HG03103 (cell line): ENCODE data around the gene MEIS1.

ENCODE experiments used
- ATAC-seq: cut with Tn5 transposase; IDR thresholded peaks from one replicate; pipeline ENCODE4 v1.9.1; 2021; ENCODE audit warnings: low read depth; ENCODE audit not compliant: unreplicated experiment

The MEIS1 gene

DNA sequence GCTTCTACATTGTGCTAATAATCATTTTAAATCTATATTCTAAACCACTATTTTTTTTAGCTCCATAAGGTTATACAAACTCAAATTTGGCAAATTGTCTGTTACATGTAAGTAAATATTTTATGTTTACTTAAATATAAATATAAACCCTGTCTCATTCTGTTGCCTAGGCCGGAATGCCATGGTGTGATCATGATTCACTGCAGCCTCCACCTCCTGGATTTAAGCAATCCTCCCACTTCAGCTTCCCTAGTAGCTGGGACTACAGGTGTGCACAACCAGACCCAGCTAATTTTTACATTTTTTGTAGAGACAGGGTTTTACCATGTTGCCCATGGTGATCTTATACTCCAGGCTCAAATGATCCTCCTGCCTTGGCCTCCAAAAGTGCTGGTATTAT lies 124.7 kb downstream of the MEIS1 start:
- no peak for ATAC-seq

- no peak for ATAC-seq
These were observed 125.8 kb downstream of the MEIS1 start for GRCh38 chr2:66560683-66561082.

DNA sequence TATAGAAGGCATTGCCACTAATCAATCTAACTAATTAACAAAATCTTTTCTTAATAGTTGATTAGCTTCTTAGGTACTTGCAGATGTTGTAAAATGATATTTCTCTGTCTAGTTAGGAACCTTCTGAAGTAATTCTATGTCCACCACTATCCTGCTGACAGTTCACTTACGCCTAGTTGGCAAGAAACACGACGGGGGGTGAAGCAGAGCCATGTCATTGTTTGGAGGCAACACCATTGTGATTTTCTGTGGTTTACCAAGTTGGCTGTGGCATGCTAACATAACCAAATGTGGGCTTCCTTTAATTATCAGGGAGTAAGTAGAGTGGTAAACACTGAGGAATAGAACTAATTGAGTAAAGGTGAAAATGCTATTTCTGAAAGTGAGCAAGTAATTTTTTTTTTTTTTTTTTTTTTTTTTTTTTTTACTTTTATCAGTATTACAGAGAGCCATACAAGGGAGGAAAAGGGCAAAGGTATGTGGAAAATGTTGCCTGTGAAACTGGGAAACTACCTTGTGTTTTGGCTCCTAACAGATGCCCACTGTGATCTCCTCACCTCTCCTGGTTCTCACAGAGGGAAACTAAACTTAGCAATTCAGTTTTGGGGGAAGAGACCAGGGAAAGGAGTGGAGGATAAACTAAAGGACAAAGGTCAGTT lies 126.8 kb downstream of the MEIS1 start:
- no peak for ATAC-seq

GRCh38 chr2:66562304-66562685 lies 127.4 kb downstream of the MEIS1 start:
- no peak for ATAC-seq

GRCh38 chr2:66563473-66563872 lies 128.5 kb downstream of the MEIS1 start:
- ATAC-seq = no peak

GRCh38 chr2:66565291-66565690 lies 130.4 kb downstream of the MEIS1 start:
- ATAC-seq = no peak

GRCh38 chr2:66566726-66567399 lies 131.9 kb downstream of the MEIS1 start:
- ATAC-seq = no peak

DNA sequence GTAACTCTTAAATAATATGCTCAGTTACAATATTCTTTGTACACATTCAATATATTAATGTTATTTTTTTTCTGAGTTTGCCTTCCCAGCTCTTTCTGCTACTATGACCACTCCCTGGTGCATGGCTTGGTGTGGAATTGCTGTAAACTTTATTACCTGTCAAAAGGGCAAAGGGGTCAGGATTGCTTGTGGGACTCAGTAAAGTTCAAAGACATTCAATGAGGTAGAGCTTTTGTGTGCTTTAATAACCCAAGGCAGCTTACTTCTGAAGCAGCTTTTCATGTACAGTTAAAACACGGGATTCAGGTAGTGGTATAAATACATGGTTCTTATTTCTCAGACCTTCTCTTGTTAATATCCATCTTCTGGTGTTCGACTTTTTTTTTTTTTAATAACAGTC lies 132.8 kb downstream of the MEIS1 start:
- ATAC-seq = no peak

DNA sequence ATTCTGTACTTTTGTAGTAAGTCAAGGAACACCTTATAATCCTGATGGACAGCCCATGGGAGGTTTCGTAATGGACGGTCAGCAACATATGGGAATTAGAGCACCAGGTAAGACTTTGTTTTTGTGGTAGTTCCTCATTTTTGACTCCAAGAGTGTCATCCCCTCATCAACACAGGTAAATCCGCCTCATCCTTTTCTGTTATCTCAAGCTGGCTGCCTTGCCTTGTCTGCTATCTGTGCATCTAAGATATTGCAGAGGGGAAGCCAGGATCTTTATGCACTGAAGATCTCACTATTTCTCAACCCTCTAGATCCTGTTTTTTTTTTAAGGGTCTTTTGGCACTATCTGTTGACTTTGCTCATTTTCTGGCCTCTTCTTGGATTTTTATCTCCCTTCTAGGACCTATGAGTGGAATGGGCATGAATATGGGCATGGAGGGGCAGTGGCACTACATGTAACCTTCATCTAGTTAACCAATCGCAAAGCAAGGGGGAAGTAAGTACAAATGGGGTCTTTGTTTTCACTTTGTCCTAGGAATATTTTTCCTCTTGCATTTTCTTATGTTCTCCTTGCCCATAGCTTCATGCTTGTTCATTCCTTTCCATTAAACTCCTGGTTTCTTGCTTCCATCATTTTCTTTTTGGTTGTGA lies 133.8 kb downstream of the MEIS1 start:
- ATAC-seq = no peak

DNA sequence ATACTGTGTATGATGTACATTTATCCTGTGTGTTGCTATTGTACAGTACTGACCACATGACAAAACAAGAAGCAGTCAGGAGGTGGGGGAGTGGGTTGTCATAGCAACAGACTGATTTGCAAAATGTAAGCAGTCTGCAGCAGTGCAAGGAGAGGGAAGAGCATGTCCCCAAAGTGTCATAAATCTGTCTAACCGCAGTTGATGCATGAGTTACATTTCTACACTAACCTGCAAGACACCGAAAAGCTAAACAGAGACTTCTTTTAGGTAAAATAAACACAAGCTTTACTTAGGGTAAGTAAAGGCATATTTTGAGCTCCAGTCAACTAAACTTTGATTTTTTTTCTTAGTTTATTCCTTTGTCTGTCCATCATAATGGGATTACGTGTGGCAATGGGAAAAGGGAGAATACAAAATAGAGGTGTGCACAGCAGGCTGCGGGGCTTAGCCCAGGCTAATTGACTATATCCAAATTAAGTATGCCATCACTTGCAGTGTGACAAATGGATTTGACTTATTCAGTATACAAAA lies 134.5 kb downstream of the MEIS1 start:
- no peak for ATAC-seq

DNA sequence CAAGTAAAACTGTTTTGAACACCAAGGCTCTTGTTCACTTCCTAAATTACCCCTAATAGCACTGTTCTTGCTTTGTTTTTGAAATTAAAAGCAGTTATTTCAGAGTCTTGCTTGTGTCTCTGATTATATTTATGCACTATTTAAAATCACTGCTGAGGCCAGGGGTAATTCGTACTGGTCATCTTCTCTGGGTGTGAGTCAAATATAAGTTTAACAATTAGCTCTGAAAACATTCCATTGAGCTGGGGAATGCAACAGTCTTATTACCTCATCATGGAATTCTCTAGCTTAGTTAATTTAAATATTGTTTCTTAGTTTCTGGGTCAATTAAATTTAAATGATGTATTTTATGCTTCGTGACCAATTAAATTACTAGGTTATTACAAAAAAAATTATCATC lies 135.0 kb downstream of the MEIS1 start:
- ATAC-seq = no peak

DNA sequence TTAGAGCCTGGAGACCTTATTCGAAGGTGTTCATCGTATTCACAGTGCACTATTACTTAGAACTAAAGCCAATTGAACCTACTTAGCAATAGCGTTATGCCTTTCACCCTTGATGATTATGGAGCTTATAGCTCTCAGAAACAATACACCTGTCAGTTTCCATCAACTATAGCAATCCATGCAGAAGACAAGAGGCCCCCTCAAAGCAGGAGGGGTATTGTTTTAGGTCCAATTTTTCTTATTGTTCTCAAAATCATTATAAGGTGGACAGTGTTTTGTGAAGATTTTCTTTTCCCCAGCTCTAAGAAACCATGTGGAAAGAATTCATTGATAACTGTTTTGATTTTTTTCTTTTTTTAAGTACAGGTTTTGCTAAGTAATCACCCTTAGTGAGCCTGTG lies 135.5 kb downstream of the MEIS1 start:
- ATAC-seq = no peak

DNA sequence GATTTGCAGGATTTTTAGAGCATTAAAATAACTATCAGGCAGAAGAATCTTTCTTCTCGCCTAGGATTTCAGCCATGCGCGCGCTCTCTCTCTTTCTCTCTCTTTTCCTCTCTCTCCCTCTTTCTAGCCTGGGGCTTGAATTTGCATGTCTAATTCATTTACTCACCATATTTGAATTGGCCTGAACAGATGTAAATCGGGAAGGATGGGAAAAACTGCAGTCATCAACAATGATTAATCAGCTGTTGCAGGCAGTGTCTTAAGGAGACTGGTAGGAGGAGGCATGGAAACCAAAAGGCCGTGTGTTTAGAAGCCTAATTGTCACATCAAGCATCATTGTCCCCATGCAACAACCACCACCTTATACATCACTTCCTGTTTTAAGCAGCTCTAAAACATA lies 137.0 kb downstream of the MEIS1 start:
- no peak for ATAC-seq

DNA sequence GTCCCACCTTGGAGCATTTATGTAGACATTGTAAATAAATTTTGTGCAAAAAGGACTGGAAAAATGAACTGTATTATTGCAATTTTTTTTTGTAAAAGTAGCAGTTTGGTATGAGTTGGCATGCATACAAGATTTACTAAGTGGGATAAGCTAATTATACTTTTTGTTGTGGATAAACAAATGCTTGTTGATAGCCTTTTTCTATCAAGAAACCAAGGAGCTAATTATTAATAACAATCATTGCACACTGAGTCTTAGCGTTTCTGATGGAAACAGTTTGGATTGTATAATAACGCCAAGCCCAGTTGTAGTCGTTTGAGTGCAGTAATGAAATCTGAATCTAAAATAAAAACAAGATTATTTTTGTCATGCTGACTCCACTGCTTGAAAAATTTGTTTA lies 137.5 kb downstream of the MEIS1 start:
- ATAC-seq = no peak

- ATAC-seq = no peak
These were observed 138.5 kb downstream of the MEIS1 start for GRCh38 chr2:66573416-66573815.

DNA sequence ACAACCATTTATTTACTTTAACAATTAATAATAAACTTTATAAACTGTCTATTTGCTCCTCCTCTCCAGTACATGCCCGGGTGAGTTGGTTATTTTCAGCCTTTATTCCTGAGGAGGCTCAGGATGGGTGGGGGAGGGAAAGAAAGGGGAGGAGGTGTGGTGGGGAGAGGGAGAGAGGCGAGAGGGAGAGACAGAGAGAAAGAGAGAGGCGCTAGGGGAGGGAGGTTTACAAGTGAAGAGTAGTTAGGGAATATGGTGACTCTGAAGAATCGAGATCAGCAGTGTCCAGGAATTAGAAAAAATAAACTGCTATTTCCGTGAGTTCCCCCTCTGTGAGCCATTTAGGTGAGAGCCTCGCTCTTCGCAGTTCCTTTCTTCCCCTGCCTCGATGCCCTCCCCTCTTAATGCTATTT lies 138.9 kb downstream of the MEIS1 start:
- ATAC-seq = no peak

GRCh38 chr2:66574701-66575624 lies 140.0 kb downstream of the MEIS1 start:
- no peak for ATAC-seq

DNA sequence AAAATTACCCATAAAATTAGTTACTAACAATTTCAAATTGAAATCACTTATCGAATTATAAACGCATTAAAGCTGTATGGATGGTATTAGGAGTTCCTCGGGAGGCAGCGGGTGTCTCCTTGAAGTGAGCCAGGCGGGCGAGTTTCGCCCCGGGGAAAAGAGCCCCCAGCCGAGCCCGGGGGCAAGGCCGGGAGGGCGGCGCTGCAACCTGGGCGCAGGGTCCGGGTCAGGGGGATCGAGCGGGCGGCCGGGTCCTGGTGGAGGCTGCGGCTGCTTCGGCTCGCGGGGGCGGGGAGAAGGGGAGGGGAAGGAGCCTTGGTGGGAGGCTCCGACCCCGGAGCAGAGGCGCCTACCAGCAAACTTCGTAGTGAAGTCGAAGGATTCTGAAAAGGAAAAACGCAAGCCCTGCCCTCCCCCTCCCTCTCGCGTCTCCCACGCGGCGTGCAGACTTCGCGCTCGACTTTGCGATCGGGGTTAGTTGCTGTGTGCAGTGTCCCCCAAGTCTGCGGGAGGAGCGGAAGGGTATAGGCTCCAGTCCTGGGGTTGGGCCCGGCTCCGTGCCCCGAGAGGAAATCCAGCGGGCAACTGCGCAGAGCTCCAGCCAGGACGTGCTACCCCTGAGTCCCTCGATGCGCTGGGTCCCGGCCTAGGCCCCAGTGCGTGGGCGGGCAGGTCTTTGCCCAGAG lies 140.8 kb downstream of the MEIS1 start:
- ATAC-seq = no peak

DNA sequence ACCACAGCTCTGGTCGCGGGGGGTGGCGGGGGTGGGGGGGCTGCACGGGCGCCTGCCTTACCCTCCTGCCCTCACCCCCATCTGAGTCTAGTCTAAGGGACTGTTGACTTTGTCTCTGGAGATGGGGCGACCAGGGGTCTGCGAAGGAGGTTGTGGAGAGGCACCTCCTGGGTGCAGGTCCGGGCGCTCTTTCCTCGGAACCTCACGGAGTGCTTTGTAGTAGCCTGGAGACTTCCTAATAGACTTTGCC lies 141.3 kb downstream of the MEIS1 start:
- ATAC-seq = no peak

DNA sequence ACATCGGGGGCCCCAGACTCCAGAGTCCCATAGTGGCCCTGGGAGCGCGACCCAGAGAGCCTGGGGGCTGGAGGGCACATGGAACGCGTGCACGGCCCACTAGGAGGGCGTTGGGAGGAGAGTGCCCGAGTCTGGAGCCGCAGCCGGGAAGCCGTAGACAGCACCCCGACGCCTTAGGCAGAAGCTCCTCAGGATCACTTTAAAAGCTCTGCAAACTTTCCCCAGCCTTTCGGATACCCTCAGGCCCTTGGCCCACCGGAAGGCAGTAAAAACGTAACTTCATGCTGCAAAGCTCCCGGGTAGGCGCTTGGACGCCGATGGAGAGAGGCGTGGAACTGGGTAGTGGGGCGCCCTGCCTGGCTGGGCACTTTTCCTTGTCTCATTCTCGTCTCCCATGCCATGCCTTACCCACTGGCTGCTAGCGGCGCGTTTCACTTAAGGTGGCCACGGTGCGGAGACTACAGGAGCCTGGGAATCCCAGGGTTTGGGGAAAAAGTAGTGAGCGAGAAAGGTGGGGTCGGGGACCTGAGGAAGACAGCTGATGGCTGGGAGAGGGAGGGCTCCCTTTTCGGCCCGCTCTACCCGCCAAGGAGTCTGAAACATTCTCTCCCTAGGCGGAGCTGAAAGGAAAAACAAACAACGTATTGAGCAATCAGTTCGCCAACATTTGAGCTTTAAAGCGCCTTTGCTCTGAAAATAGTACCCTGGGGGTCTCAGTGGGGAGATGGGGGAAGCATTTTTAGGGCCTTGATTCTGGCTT lies 141.8 kb downstream of the MEIS1 start:
- ATAC-seq = no peak
